Measurements from ENCODE around the gene LPXN. TPM values are rescaled to one million over a fixed set of nuclear protein-coding genes. Genes with fewer than 3 reads are reported as not detected.
"Not testable (repeated sequence)": the region's sequence is repeated elsewhere in the genome, so short reads cannot be mapped to it uniquely, and the experiment has no call there.

Gene LPXN
- total RNA-seq, 4 donors from 2014 or later, result 12.3 to 66.0 (median 18.2) TPM

GRCh38 chr11:58574881-58575280 is 775 bp downstream of the LPXN start:
- H3K4me1 ChIP-seq, result peaks cover 0 to 32% (median 15%) of the 10 kb centered on the region in 4 donors
- H3K9me3 ChIP-seq, result no peaks in the 10 kb centered on the region
- H3K27ac ChIP-seq, result peak overlapping the region; percentile 75 to 100 (median 100)
- no peak for TF ChIP-seq POLR2A (IDR thresholded peaks at IDR 0.05)
- TF ChIP-seq CTCF (IDR thresholded peaks at IDR 0.05), result no peak
- H3K36me3 ChIP-seq, result peaks cover 0 to under 1% (median 0%) of the 10 kb centered on the region in 3 donors
- H3K27me3 ChIP-seq, result no peaks in the 10 kb centered on the region
- DNase-seq, result no peak
- H3K4me3 ChIP-seq, result peak overlapping the region; percentile 24 to 44 (median 37)

DNA sequence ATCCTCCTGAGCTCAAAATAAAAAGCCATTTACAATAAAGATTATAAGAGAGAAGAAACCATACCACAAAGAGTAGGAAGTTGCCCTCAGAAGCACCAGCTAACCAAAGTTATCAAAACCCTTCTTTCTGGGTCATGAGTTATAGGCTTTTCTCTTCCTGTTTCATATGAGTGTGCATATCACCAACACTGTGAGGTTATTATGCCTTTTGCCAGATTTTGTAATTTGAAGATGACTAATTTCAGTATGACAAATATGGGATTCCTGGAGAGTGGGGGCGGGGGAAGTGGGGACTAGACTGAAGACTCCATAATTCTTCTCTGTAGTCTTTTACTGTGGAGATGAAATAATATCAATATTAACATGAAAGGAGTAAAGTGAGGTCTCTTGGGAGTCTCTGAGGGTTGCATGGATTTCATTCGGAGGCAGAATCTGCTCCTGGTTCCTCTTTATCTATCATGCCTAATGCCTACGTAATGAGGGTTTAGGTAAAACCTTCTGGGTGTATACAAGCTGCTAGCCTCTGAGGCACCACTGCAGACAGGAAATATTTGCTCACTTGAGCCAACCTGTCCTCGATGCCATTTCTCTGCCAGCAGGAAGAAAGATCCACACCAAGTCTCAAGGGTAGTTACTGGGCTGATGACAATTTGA is 2.1 kb downstream of the LPXN start:
- Histone ChIP-seq H3K4me1 (peaks cover 0 to 32% (median 15%) of the 10 kb centered on the region in 4 donors), H3K27ac (peak overlapping the region; percentile 69 to 100 (median 100)), H3K36me3 (peaks cover 0 to 14% (median 0%) of the 10 kb centered on the region in 3 donors), H3K4me3 (peak overlapping the region in 2 of 4 donors; percentile 9 to 19), H3K9me3 (no peaks in the 10 kb centered on the region), H3K27me3 (no peaks in the 10 kb centered on the region)
- DNase-seq, result peak in 2 of 3 donors; percentile 62 to 69
- TF ChIP-seq POLR2A (IDR thresholded peaks at IDR 0.05), result no peak
- no peak for TF ChIP-seq CTCF (IDR thresholded peaks at IDR 0.05)

DNA sequence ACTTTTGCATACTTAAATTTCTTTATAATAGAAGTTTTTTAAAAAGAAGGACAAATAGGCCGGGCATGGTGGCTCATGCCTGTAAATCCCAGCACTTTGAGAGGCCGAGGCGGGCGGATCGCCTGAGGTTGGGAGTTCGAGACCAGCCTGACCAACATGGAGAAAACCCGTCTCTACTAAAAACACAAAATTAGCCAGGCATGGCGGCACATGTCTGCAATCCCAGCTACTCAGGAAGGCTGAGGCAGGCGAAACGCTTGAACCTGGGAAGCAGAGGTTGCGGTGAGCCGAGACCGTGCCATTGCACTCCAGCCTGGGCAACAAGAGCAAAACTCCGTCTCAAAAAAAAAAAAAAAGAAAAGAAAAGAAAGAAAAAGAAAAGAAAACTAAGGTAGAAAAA is 2.8 kb downstream of the LPXN start:
- Histone ChIP-seq H3K4me1 (peaks cover 0 to 32% (median 16%) of the 10 kb centered on the region in 4 donors), H3K36me3 (peaks cover 0 to 16% (median 0%) of the 10 kb centered on the region in 3 donors), H3K4me3 (peak overlapping the region in 2 of 4 donors; percentile 6 to 8), H3K27ac (peak overlapping the region in 3 of 4 donors; percentile 100)
- H3K9me3 ChIP-seq, H3K27me3 ChIP-seq, DNase-seq: not testable (repeated sequence)

- peak; percentile 67 to 87 (median 68) for DNase-seq
- Histone ChIP-seq H3K9me3 (no peaks in the 10 kb centered on the region), H3K27me3 (no peaks in the 10 kb centered on the region), H3K4me3 (no peak overlapping the region), H3K27ac (no peak overlapping the region), H3K4me1 (peaks cover 0 to 24% (median 6%) of the 10 kb centered on the region in 4 donors), H3K36me3 (peaks cover 0 to 21% (median 0%) of the 10 kb centered on the region in 3 donors)
- TF ChIP-seq CTCF (IDR thresholded peaks at IDR 0.05), result peak; percentile 71 to 86 (median 77)
- TF ChIP-seq POLR2A (IDR thresholded peaks at IDR 0.05), result no peak
Measured at GRCh38 chr11:58567889-58568512, 7.7 kb downstream of the LPXN start.

DNA sequence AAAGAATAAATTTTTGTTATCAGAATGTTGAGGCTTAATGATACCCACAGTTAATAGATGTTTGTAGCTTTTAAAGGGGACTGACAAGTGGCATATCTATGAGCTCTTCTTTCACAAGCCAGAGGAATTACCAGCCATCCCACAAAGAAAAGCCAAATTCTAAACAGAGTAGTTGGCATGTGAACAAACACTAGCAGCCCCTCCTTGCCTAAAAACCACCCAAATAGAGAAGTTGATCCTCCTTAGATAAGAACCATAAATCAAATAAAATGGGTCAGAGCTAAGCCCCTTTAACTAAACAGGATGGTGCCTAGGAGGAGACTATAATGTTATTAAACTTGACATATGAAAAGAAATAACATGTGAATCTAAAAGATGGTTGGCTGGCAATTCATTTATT is 11.4 kb downstream of the LPXN start:
- no peaks in the 10 kb centered on the region for H3K27me3 ChIP-seq
- no peak overlapping the region for H3K4me3 ChIP-seq
- no peaks in the 10 kb centered on the region for H3K9me3 ChIP-seq
- H3K4me1 ChIP-seq, result peaks cover 4 to 22% (median 14%) of the 10 kb centered on the region in 4 donors
- no peak overlapping the region for H3K27ac ChIP-seq
- DNase-seq, result no peak
- peaks cover 0 to 14% (median 0%) of the 10 kb centered on the region in 3 donors for H3K36me3 ChIP-seq
- TF ChIP-seq POLR2A (IDR thresholded peaks at IDR 0.05), result no peak
- TF ChIP-seq CTCF (IDR thresholded peaks at IDR 0.05), result no peak

DNA sequence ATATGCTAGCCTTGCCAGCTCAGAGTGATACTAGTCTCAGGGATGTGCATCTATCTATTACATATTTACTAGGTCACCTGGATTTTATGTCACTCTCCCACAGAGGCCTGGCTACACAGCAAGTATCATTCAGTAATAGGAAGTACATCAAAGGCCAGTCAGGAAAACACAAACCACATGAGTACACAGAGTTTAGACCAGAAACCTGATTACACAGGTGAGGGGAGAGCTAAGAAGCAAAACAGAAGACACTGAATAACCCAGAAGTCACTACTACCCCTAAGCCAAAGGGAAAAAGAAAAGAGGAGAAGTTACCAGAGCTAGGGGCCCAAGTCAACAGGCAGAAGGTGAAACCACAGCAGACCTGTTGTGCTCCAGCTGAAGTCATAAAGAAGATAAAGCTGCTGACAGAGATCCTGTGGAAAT is 13.3 kb downstream of the LPXN start:
- Histone ChIP-seq H3K36me3 (peaks cover 0 to 5% (median 0%) of the 10 kb centered on the region in 3 donors), H3K9me3 (no peaks in the 10 kb centered on the region), H3K27ac (peak overlapping the region; percentile 16 to 88 (median 53)), H3K27me3 (no peaks in the 10 kb centered on the region), H3K4me1 (peaks cover 4 to 19% (median 14%) of the 10 kb centered on the region in 4 donors), H3K4me3 (no peak overlapping the region)
- TF ChIP-seq CTCF (IDR thresholded peaks at IDR 0.05), result no peak
- TF ChIP-seq POLR2A (IDR thresholded peaks at IDR 0.05), result peak in 1 of 2 donors; percentile 26
- DNase-seq, result no peak

Data from Peyer's patch (tissue), 4 donors.